GM19372 (cell line): ENCODE measurements around the gene CYB5D1.

Experiments used
- ATAC-seq: cut with Tn5 transposase; IDR thresholded peaks from one replicate; pipeline ENCODE4 v1.9.1; 2021; ENCODE audit warnings: mild to moderate bottlenecking, low read depth, moderate library complexity; ENCODE audit not compliant: unreplicated experiment

Gene CYB5D1

DNA sequence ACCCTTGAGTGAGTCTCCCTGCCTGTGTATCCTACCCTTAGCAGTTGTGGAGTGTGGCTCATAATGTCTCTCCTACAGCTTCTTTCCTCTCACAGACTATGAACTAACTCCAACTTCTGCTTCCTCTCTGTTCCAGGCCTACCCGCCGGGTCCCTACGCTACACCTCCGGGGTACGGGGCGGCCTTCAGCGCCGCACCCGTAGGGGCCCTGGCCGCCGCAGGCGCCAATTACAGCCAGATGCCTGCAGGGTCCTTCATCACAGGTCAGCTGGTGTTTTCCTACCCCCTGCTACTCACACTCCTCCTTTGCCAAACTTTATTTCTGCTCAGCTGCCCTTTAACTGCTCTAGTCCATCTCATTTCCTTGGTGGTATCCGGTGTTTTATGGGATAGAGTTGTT lies 52.9 kb downstream of the CYB5D1 start:
- no peak for ATAC-seq

DNA sequence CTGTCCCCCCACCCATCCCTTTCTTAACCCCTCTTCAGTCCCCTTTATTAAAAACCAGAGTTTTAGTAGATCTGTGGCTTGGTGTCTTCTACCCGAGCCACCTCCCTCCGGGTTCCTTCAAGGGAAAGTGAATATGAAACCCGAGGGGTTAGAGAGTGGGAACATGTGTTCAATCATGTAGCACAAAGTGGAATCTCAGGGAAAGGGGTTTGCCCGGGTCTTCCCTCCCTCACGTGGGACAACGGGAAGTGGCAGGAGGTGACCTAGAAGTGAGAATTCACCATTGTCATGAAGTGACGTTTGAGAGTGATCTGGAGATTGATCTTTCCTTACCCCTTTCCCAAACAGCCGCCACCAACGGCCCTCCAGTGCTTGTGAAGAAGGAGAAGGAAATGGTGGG lies 53.3 kb downstream of the CYB5D1 start:
- ATAC-seq, result no peak
